HepG2 (cell line): ENCODE measurements around the gene IBA57. TPM values are rescaled to one million over a fixed set of nuclear protein-coding genes. Genes with fewer than 3 reads are reported as not detected.

Experiments used
- ATAD3A ChIP-seq: sonication (generic); formaldehyde crosslinking; IDR thresholded peaks from 2 replicates; pipeline ENCODE4 v1.4.0; 2020; ENCODE audit warnings: missing genetic modification reagents
- GATAD2A ChIP-seq: IDR thresholded peaks from 2 replicates; pipeline ENCODE4 v1.6.1; 2016
- HDAC2 ChIP-seq: sonication (generic); formaldehyde crosslinking; IDR thresholded peaks from 2 replicates; pipeline ENCODE4 v1.4.0; 2020; ENCODE audit warnings: missing genetic modification reagents
- NCOA2 ChIP-seq: sonication (generic); formaldehyde crosslinking; IDR thresholded peaks from 2 replicates; pipeline ENCODE4 v1.8.0; 2022; ENCODE audit warnings: inconsistent platforms
- NR2F1 ChIP-seq, 2 experiments: fragments of 450-650 bp in 1 of 2; formaldehyde crosslinking in 1 of 2; IDR thresholded peaks; 2 replicates each; pipeline versions ENCODE4 v1.5.0 to v1.6.1; 2016 to 2020; ENCODE audit warnings: mild to moderate bottlenecking in 1 of 2, missing compliant biosample characterization in 1 of 2, missing genetic modification reagents in 1 of 2, moderate library complexity in 1 of 2
- POGK ChIP-seq: sonication (generic); formaldehyde crosslinking; conservative IDR thresholded peaks from 2 replicates; pipeline ENCODE4 v1.8.0; 2022; ENCODE audit warnings: mild to moderate bottlenecking, moderate library complexity, missing genetic modification reagents
- PRDM10 ChIP-seq: sonication (generic); formaldehyde crosslinking; IDR thresholded peaks from 2 replicates; pipeline ENCODE4 v1.4.0; 2020; ENCODE audit warnings: low read depth, missing genetic modification reagents
- SATB2 ChIP-seq: sonication (generic); formaldehyde crosslinking; IDR thresholded peaks from 2 replicates; pipeline ENCODE4 v1.5.0; 2020; ENCODE audit warnings: missing genetic modification reagents
- STAG1 ChIP-seq: sonication (generic); formaldehyde crosslinking; IDR thresholded peaks from 2 replicates; pipeline ENCODE4 v1.4.0; 2020; ENCODE audit warnings: missing genetic modification reagents
- TEAD2 ChIP-seq: sonication (generic); formaldehyde crosslinking; IDR thresholded peaks from 2 replicates; pipeline ENCODE4 v1.9.0; 2021; ENCODE audit warnings: missing genetic modification reagents
- ZBTB4 ChIP-seq: sonication (generic); formaldehyde crosslinking; IDR thresholded peaks from 2 replicates; pipeline ENCODE4 v1.4.0; 2020; ENCODE audit warnings: missing genetic modification reagents, mild to moderate bottlenecking, borderline replicate concordance
- ZMAT5 ChIP-seq: sonication (generic); formaldehyde crosslinking; IDR thresholded peaks from 2 replicates; pipeline ENCODE4 v1.5.0; 2020; ENCODE audit warnings: mild to moderate bottlenecking, low read depth, missing genetic modification reagents, borderline replicate concordance
- ZNF552 ChIP-seq: sonication (generic); formaldehyde crosslinking; IDR thresholded peaks from 2 replicates; pipeline ENCODE4 v1.9.0; 2022; ENCODE audit warnings: missing genetic modification reagents, mild to moderate bottlenecking, borderline replicate concordance
- polyA plus RNA-seq, 8 experiments: library from polyadenylated mRNA; depleted of rRNA in 3 of 8; stranded (reverse) in 7 of 8; unstranded in 1 of 8; fragments of >200 nt; fragmentation: Illumina TruSeq in 4 of 8; extraction: Trizol in 4 of 8; gene quantifications; 2 replicates each; pipeline versions ENCODE4 v1.2.1 to v1.2.3, GENCODE V29; 2011 to 2016; ENCODE audit warnings: low read depth in 4 of 8, missing spikeins in 1 of 8, mixed read lengths in 1 of 8; ENCODE audit not compliant: insufficient read depth in 1 of 8
- total RNA-seq, 5 experiments: library from RNA; depleted of rRNA; stranded (reverse); fragments of >200 nt; fragmentation: Illumina TruSeq; extraction: Trizol; gene quantifications; 2 replicates each; pipeline ENCODE4 v1.2.3, GENCODE V29; 2016; ENCODE audit warnings: low read depth in 1 of 5
- TF ChIP-seq, protein P1 (sequence below): sonication (generic); formaldehyde crosslinking; IDR thresholded peaks from 2 replicates; pipeline ENCODE4 v1.4.0; 2020; ENCODE audit warnings: missing genetic modification reagents, borderline replicate concordance
- TF ChIP-seq, protein P2 (sequence below): sonication (generic); formaldehyde crosslinking; IDR thresholded peaks from 2 replicates; pipeline ENCODE4 v1.9.0; 2021; ENCODE audit warnings: missing genetic modification reagents, mild to moderate bottlenecking, borderline replicate concordance

The IBA57 gene
- total and polyA plus RNA-seq, 2 of the 13 experiments (the other 11 are each of a cell fraction or from before 2014, with no cell fraction given) = 2.3 to 10.2 TPM

DNA sequence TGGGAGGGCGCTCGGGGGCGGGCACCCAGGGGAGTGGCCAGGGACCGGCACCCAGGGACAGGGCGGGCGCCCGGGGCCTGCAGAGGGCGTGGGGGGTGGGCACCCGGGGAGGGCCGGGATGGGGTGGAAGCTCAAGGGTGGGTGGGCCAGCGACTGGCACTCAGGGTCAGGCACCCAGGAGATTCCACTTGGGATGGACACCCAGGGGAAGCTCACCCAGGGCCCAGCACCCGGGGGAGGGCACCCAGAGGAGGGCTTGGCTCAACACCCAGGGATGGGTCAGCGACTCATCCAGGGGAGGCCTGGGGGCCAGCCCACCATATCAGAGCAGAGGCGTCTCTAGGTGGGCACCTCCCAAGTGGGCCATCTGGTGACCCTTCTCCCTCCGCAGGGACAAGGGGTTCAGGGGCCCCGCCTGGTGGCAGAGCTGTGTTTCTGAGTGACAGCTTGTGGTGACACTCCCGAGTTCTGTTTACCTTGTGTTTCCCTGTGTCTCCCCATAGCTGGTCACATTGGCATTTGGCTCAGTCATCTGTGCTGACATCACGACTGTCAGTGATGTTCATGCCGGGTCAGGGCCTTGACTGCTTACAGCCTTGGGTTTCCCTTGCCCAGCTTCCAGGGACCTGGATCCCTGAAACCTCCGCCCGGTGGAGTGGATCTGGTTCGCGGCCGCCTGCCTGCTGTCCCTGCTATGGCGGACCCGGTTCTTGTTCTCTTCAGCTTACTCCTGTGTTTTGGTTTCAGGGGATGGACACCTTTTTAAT, 749 bp downstream of the IBA57 start (continued):
- TF ChIP-seq POGK (CRISPR knock-in tag) (no peak), ZMAT5 (CRISPR knock-in tag) (no peak), ZBTB4 (CRISPR knock-in tag) (peak; percentile 41; the same call in 1 of the 2 replicates), PRDM10 (CRISPR knock-in tag) (peak; percentile 95), HDAC2 (0 out of 2 replicates have a peak, but pooled peaks have one; percentile 5), ATAD3A (no peak), NCOA2 (CRISPR knock-in tag) (no peak), GATAD2A (CRISPR knock-in tag) (no peak), ZNF552 (CRISPR knock-in tag) (no peak), TEAD2 (CRISPR knock-in tag) (no peak), STAG1 (peak; percentile 45), SATB2 (CRISPR knock-in tag) (no peak), NR2F1 (CRISPR knock-in tag; IDR thresholded peaks at IDR 0.05) (no peak)
- TF ChIP-seq, protein P1, sequence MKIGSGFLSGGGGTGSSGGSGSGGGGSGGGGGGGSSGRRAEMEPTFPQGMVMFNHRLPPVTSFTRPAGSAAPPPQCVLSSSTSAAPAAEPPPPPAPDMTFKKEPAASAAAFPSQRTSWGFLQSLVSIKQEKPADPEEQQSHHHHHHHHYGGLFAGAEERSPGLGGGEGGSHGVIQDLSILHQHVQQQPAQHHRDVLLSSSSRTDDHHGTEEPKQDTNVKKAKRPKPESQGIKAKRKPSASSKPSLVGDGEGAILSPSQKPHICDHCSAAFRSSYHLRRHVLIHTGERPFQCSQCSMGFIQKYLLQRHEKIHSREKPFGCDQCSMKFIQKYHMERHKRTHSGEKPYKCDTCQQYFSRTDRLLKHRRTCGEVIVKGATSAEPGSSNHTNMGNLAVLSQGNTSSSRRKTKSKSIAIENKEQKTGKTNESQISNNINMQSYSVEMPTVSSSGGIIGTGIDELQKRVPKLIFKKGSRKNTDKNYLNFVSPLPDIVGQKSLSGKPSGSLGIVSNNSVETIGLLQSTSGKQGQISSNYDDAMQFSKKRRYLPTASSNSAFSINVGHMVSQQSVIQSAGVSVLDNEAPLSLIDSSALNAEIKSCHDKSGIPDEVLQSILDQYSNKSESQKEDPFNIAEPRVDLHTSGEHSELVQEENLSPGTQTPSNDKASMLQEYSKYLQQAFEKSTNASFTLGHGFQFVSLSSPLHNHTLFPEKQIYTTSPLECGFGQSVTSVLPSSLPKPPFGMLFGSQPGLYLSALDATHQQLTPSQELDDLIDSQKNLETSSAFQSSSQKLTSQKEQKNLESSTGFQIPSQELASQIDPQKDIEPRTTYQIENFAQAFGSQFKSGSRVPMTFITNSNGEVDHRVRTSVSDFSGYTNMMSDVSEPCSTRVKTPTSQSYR (CRISPR knock-in tag) = no peak
- TF ChIP-seq, protein P2, sequence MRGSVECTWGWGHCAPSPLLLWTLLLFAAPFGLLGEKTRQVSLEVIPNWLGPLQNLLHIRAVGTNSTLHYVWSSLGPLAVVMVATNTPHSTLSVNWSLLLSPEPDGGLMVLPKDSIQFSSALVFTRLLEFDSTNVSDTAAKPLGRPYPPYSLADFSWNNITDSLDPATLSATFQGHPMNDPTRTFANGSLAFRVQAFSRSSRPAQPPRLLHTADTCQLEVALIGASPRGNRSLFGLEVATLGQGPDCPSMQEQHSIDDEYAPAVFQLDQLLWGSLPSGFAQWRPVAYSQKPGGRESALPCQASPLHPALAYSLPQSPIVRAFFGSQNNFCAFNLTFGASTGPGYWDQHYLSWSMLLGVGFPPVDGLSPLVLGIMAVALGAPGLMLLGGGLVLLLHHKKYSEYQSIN = no peak
